H1 (cell line): ENCODE data around the gene RIN3. TPM values are rescaled to one million over a fixed set of nuclear protein-coding genes. Genes with fewer than 3 reads are reported as not detected.

Experiments used
- CTCF ChIA-PET: fragments of 300-600 bp; sonication (Branson Sonifier 250); formaldehyde crosslinking; loops from one replicate; lab custom pipeline; 2021; ENCODE audit not compliant: partially characterized antibody; lab: Charles Lee
- POLR2A ChIA-PET: fragments of 300-600 bp; sonication (Branson Sonifier 250); formaldehyde crosslinking; loops from one replicate; lab custom pipeline; 2021; ENCODE audit warnings: inconsistent platforms; ENCODE audit not compliant: partially characterized antibody; lab: Charles Lee
- DNase-seq, 2 experiments: peaks; one replicate each; pipeline versions ENCODE4 v3.0.0 to v3.0.0-alpha.2; 2010 to 2022; ENCODE audit warnings: low spot score in 2 of 2, low read depth in 1 of 2, mixed read lengths in 1 of 2
- FAIRE-seq: peaks from 2 replicates; lab custom pipeline; 2011; peaks lifted over from hg19 to GRCh38; lab: Jason Lieb, UNC
- H2AFZ ChIP-seq: 2 replicates; pipeline ENCODE4 v1.8.1; 2012; ENCODE audit warnings: low read length, inconsistent platforms
- H2AK5ac ChIP-seq: 2 replicates; pipeline ENCODE4 v1.6.1; 2013; ENCODE audit warnings: low read depth, low read length
- H2BK120ac ChIP-seq: replicated peaks from 2 replicates; pipeline ENCODE3; 2013; ENCODE audit warnings: low read depth, low read length, inconsistent platforms
- H2BK12ac ChIP-seq: 2 replicates; pipeline ENCODE4 v1.6.1; 2013; ENCODE audit warnings: low read depth, low read length
- H2BK15ac ChIP-seq: 2 replicates; pipeline ENCODE4 v1.6.1; 2013; ENCODE audit warnings: low read length
- H2BK20ac ChIP-seq: 2 replicates; pipeline ENCODE4 v1.6.1; 2013; ENCODE audit warnings: low read length
- H2BK5ac ChIP-seq: 2 replicates; pipeline ENCODE4 v1.6.1; 2013; ENCODE audit warnings: low read depth, low read length
- H3K14ac ChIP-seq: 2 replicates; pipeline ENCODE4 v1.6.1; 2013; ENCODE audit warnings: inconsistent platforms; ENCODE audit not compliant: insufficient read length
- H3K18ac ChIP-seq: 2 replicates; pipeline ENCODE4 v1.6.1; 2013; ENCODE audit warnings: low read length; ENCODE audit errors: extremely low read depth
- H3K23ac ChIP-seq: 2 replicates; pipeline ENCODE4 v1.6.1; 2013; ENCODE audit warnings: inconsistent platforms; ENCODE audit not compliant: insufficient read length
- H3K23me2 ChIP-seq: 2 replicates; pipeline ENCODE4 v1.6.1; 2013; ENCODE audit warnings: low read depth, low read length
- H3K27ac ChIP-seq: 2 replicates; pipeline ENCODE4 v1.6.1; 2011; ENCODE audit warnings: low read depth, low read length, inconsistent platforms
- H3K27me3 ChIP-seq, 4 experiments: replicated peaks in 1 of 4; 1 replicate in 1 of 4; 2 replicates in 3 of 4; pipeline versions ENCODE4 v1.6.1 to v1.8.1; 2011 to 2013; ENCODE audit warnings: low read length in 3 of 4, mild to moderate bottlenecking in 3 of 4, inconsistent platforms in 2 of 4, mixed read lengths in 2 of 4, moderate library complexity in 1 of 4; ENCODE audit not compliant: control insufficient read depth in 3 of 4, insufficient read depth in 3 of 4; ENCODE audit errors: extremely low read depth in 1 of 4
- H3K36me3 ChIP-seq, 4 experiments: 2 replicates each; pipeline versions ENCODE4 v1.6.1 to v1.8.1; 2011 to 2013; ENCODE audit warnings: mild to moderate bottlenecking in 4 of 4, low read length in 3 of 4, moderate library complexity in 2 of 4, control low read depth in 1 of 4, inconsistent platforms in 1 of 4; ENCODE audit not compliant: insufficient read depth in 4 of 4, control insufficient read depth in 2 of 4
- H3K4ac ChIP-seq: replicated peaks from 2 replicates; pipeline ENCODE3; 2013; ENCODE audit warnings: low read length, low read depth, mixed read lengths, inconsistent platforms; ENCODE audit not compliant: insufficient read length
- H3K4me1 ChIP-seq, 4 experiments: replicated peaks in 1 of 4; 1 replicate in 1 of 4; 2 replicates in 3 of 4; pipeline versions ENCODE4 v1.6.1 to v1.8.1; 2011 to 2013; ENCODE audit warnings: low read length in 3 of 4, inconsistent platforms in 2 of 4, mixed read lengths in 1 of 4; ENCODE audit not compliant: insufficient read depth in 4 of 4, control insufficient read depth in 3 of 4
- H3K4me2 ChIP-seq, 2 experiments: 2 replicates each; pipeline versions ENCODE4 v1.6.1 to v1.8.1; 2011 to 2013; ENCODE audit warnings: low read depth in 2 of 2, low read length in 2 of 2, control low read depth in 1 of 2, inconsistent platforms in 1 of 2, mild to moderate bottlenecking in 1 of 2; ENCODE audit not compliant: insufficient read depth in 1 of 2
- H3K4me3 ChIP-seq, 4 experiments: fragments of 200-600, 300-600 bp in 1 of 4; sonication (generic), shearing (Covaris generic), sonication (Bioruptor Twin) in 1 of 4; 2 replicates each; pipeline versions ENCODE4 v1.5.1 to v1.8.1; 2011 to 2016; ENCODE audit warnings: low read length in 4 of 4, low read depth in 3 of 4, control low read depth in 2 of 4, inconsistent platforms in 2 of 4, mild to moderate bottlenecking in 2 of 4, mixed read lengths in 1 of 4, moderate library complexity in 1 of 4; ENCODE audit not compliant: insufficient read depth in 2 of 4; ENCODE audit errors: extremely low read depth in 1 of 4
- H3K56ac ChIP-seq: replicated peaks from 2 replicates; pipeline ENCODE3; 2013; ENCODE audit warnings: low read depth, mild to moderate bottlenecking, mixed read lengths, low read length, inconsistent platforms; ENCODE audit not compliant: insufficient read length
- H3K79me1 ChIP-seq: 2 replicates; pipeline ENCODE4 v1.6.1; 2013; ENCODE audit warnings: low read depth, low read length, control low read depth
- H3K79me2 ChIP-seq, 2 experiments: 2 replicates each; pipeline versions ENCODE4 v1.6.1 to v1.8.1; 2012 to 2013; ENCODE audit warnings: low read length in 2 of 2, mild to moderate bottlenecking in 2 of 2, inconsistent platforms in 1 of 2; ENCODE audit not compliant: insufficient read depth in 2 of 2, control insufficient read depth in 1 of 2
- H3K9ac ChIP-seq, 4 experiments: replicated peaks in 1 of 4; 1 replicate in 1 of 4; 2 replicates in 3 of 4; pipeline versions ENCODE4 v1.6.1 to v1.8.1; 2011 to 2013; ENCODE audit warnings: low read depth in 3 of 4, low read length in 3 of 4, control low read depth in 2 of 4, mild to moderate bottlenecking in 2 of 4, moderate library complexity in 2 of 4, inconsistent platforms in 1 of 4; ENCODE audit errors: extremely low read depth in 1 of 4
- H3K9me3 ChIP-seq, 2 experiments: 2 replicates each; pipeline versions ENCODE4 v1.6.1 to v1.8.1; 2012 to 2013; ENCODE audit warnings: mild to moderate bottlenecking in 2 of 2, moderate library complexity in 2 of 2, control low read depth in 1 of 2, inconsistent platforms in 1 of 2, low read depth in 1 of 2, low read length in 1 of 2, mixed read lengths in 1 of 2; ENCODE audit not compliant: insufficient read depth in 2 of 2
- H4K20me1 ChIP-seq, 2 experiments: replicated peaks in 1 of 2; 2 replicates each; pipeline versions ENCODE3 to v1.8.1; 2011 to 2013; ENCODE audit warnings: inconsistent platforms in 2 of 2, low read length in 2 of 2, mild to moderate bottlenecking in 1 of 2; ENCODE audit not compliant: insufficient read depth in 2 of 2, control insufficient read depth in 1 of 2
- H4K5ac ChIP-seq: 2 replicates; pipeline ENCODE4 v1.6.1; 2013; ENCODE audit warnings: low read length, low read depth, mixed read lengths, inconsistent platforms; ENCODE audit not compliant: insufficient read length
- H4K8ac ChIP-seq: 2 replicates; pipeline ENCODE4 v1.8.0; 2013; ENCODE audit warnings: mild to moderate bottlenecking, moderate library complexity, low read length, inconsistent platforms; ENCODE audit not compliant: insufficient read depth; ENCODE audit errors: extremely low read depth
- H4K91ac ChIP-seq: replicated peaks from 2 replicates; pipeline ENCODE3; 2013; ENCODE audit warnings: low read length, mixed read lengths, inconsistent platforms; ENCODE audit not compliant: insufficient read length
- HDAC2 ChIP-seq, 2 experiments: fragments of 300-600 bp in 1 of 2; sonication (generic) in 1 of 2; IDR thresholded peaks; 2 replicates each; pipeline ENCODE4 v1.6.1; 2011 to 2012; ENCODE audit warnings: low read depth in 2 of 2, low read length in 2 of 2, mild to moderate bottlenecking in 2 of 2, moderate library complexity in 2 of 2, borderline replicate concordance in 1 of 2, inconsistent platforms in 1 of 2
- SIX5 ChIP-seq: IDR thresholded peaks from 2 replicates; pipeline ENCODE4 v1.6.1; 2011; ENCODE audit warnings: mild to moderate bottlenecking, low read depth, low read length
- SP2 ChIP-seq: IDR thresholded peaks from 2 replicates; pipeline ENCODE4 v1.6.1; 2012; ENCODE audit warnings: mild to moderate bottlenecking, low read length, inconsistent platforms
- TCF12 ChIP-seq: IDR thresholded peaks from 2 replicates; pipeline ENCODE4 v1.6.1; 2011; ENCODE audit warnings: low read depth, mild to moderate bottlenecking, low read length
- WGBS, 2 experiments: shearing (Covaris generic) in 1 of 2; methylation state at CpG; one replicate each; pipeline versions ENCODE4 v1.1.6 to v1.1.7; 2013 to 2015; ENCODE audit warnings: low lambda C conversion rate in 2 of 2, mixed read lengths in 2 of 2, inconsistent platforms in 1 of 2, low coverage in 1 of 2, missing lambda C conversion rate in 1 of 2; ENCODE audit not compliant: insufficient replicate concordance in 2 of 2, insufficient coverage in 1 of 2, insufficient read length in 1 of 2; ENCODE audit errors: extremely low coverage in 1 of 2, missing lambda C conversion rate in 1 of 2; 5-methylcytosine and 5-hydroxymethylcytosine counted together
- polyA plus RNA-seq, 7 experiments: library from polyadenylated mRNA; depleted of rRNA in 3 of 7; stranded (reverse) in 5 of 7; unstranded in 2 of 7; fragments of >200 nt in 5 of 7; fragments of 200-250 nt in 2 of 7; gene quantifications; 1 replicate in 5 of 7; 2 replicates in 1 of 7; 4 replicates in 1 of 7; pipeline versions ENCODE4 v1.2.1 to v1.2.3, GENCODE V29; 2011 to 2013; ENCODE audit warnings: missing spikeins in 2 of 7, mixed read lengths in 2 of 7
- total RNA-seq: library from RNA; stranded (reverse); fragmentation: NEBNext Ultra II Directional; extraction: Animal tissue kit (Norgen Biotek cat#: 25700); gene quantifications from 2 replicates; pipeline ENCODE4 v1.2.1, GENCODE V29; 2021
- TF ChIP-seq, protein P1 (sequence below): IDR thresholded peaks from 2 replicates; pipeline ENCODE4 v1.6.1; 2012; ENCODE audit warnings: inconsistent platforms

RIN3 gene
- total and polyA plus RNA-seq, 2 of the 8 experiments (the other 6 are each of a cell fraction or from before 2014, with no cell fraction given), result 0.59 to 1.5 TPM

DNA sequence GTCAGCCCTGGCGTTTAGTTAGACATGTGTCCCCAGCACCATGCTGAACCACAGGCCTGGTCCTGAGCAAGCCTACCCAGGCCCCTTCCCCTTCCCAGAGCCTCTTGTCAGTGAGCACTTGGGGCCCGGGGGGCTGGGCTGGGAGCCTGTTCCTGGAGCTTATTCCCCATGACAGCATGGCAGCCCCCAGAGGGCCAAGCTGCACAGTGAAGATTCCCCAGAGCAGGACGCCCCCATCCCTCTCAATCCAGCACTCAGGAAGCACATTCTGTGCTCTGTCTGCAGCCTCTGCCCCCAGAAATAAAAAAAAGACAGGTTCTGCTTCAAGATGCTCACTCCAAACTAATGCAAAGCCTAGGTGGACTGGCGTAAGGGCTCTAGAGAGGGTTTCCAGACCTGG lies 117.5 kb downstream of the RIN3 start:
- Histone ChIP-seq H3K79me1 (no peaks in the 10 kb centered on the region), H2AFZ (no peak overlapping the region), H3K4me3 (no peak overlapping the region), H2AK5ac (no peak overlapping the region), H2BK5ac (no peak overlapping the region), H3K56ac (no peak overlapping the region), H4K20me1 (no peaks in the 10 kb centered on the region), H3K4me1 (peaks cover 0 to 19% (median 8%) of the 10 kb centered on the region in 4 experiments; a peak in 3 of 7 replicates), H3K27me3 (no peaks in the 10 kb centered on the region; a peak in 1 of 7 replicates), H3K36me3 (no peaks in the 10 kb centered on the region), H2BK12ac (no peak overlapping the region), H3K27ac (no peak overlapping the region), H2BK20ac (no peak overlapping the region), H4K91ac (no peak overlapping the region), H2BK120ac (no peak overlapping the region), H3K18ac (no peak overlapping the region), H4K8ac (no peak overlapping the region), H2BK15ac (0 out of 2 replicates have a peak overlapping the region, but pooled peaks have one; percentile 46), H3K23ac (no peak overlapping the region), H3K79me2 (no peaks in the 10 kb centered on the region), H3K9ac (no peak overlapping the region), H3K4me2 (no peak overlapping the region), H3K23me2 (peaks cover 5% of the 10 kb centered on the region; the same call in 1 of the 2 replicates), H3K14ac (no peak overlapping the region), H3K9me3 (no peaks in the 10 kb centered on the region), H4K5ac (no peak overlapping the region), H3K4ac (no peak overlapping the region)
- 91% methylated on average over 4 of the region's 4 CpGs; no CpG with 5 or more reads in 1 of the 2 experiments for WGBS, 2 experiments
- TF ChIP-seq TCF12 (no peak), HDAC2 (IDR thresholded peaks at IDR 0.05; ENCODE audit: borderline replicate concordance in 1 of 2, low read depth in 2 of 2, low read length in 2 of 2) (no peak), SP2 (no peak), SIX5 (no peak)
- TF ChIP-seq, protein P1, sequence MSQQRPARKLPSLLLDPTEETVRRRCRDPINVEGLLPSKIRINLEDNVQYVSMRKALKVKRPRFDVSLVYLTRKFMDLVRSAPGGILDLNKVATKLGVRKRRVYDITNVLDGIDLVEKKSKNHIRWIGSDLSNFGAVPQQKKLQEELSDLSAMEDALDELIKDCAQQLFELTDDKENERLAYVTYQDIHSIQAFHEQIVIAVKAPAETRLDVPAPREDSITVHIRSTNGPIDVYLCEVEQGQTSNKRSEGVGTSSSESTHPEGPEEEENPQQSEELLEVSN, result no peak
- CTCF ChIA-PET, result interaction anchor here (0.9 to 5.0 kb wide), 5 partner anchors 10 to 56 kb away, joined by 3 to 28 read pairs (median 5); no protein-coding TSS in a partner anchor
- FAIRE-seq, result no peak
- POLR2A ChIA-PET, result no interaction called here
- no peak for DNase-seq
